K562 (cell line): ENCODE measurements around the gene ZNRF3.

Experiments used
- CHD1 ChIP-seq: fragments of 200-600 bp; sonication (generic); IDR thresholded peaks from one replicate; pipeline ENCODE4 v1.6.1; 2012; ENCODE audit warnings: mild to moderate bottlenecking, moderate library complexity, low read length, inconsistent platforms
- CTCF ChIP-seq, 3 experiments: IDR thresholded peaks in 2 of 3; conservative IDR thresholded peaks in 1 of 3; 2 replicates each; pipeline ENCODE4 v1.5.1; 2011 to 2012; ENCODE audit warnings: low read length in 3 of 3, mild to moderate bottlenecking in 3 of 3, control low read depth in 2 of 3, improper control_type of control experiment in 1 of 3, inconsistent platforms in 1 of 3, low read depth in 1 of 3, mixed read lengths in 1 of 3, moderate library complexity in 1 of 3; ENCODE audit not compliant: insufficient read depth in 2 of 3
- FOXK1 ChIP-seq: sonication (generic); formaldehyde crosslinking; IDR thresholded peaks from 2 replicates; pipeline ENCODE4 v1.8.0; 2022; ENCODE audit warnings: missing genetic modification reagents, mild to moderate bottlenecking, borderline replicate concordance
- HDAC2 ChIP-seq: fragments of 450-650 bp; IDR thresholded peaks from 2 replicates; pipeline ENCODE4 v1.6.1; 2016; ENCODE audit warnings: mild to moderate bottlenecking
- LEF1 ChIP-seq: fragments of 450-650 bp; IDR thresholded peaks from 2 replicates; pipeline ENCODE4 v1.6.1; 2016; ENCODE audit warnings: mild to moderate bottlenecking
- MAX ChIP-seq: sonication (generic); formaldehyde crosslinking; IDR thresholded peaks from 2 replicates; pipeline ENCODE4 v1.9.0; 2022; ENCODE audit warnings: mild to moderate bottlenecking, missing genetic modification reagents
- MED1 ChIP-seq: sonication (generic); formaldehyde crosslinking; IDR thresholded peaks from 2 replicates; pipeline ENCODE4 v1.8.1; 2023; ENCODE audit warnings: missing genetic modification reagents, borderline replicate concordance
- SOX6 ChIP-seq: fragments of 450-650 bp; IDR thresholded peaks from 2 replicates; pipeline ENCODE4 v1.6.1; 2014; ENCODE audit warnings: mild to moderate bottlenecking
- ZBTB1 ChIP-seq: sonication (generic); formaldehyde crosslinking; IDR thresholded peaks from 2 replicates; pipeline ENCODE4 v1.8.1; 2023; ENCODE audit warnings: missing genetic modification reagents, low read depth, mild to moderate bottlenecking, borderline replicate concordance
- ZNF644 ChIP-seq: fragments of 200-800 bp; sonication (Bioruptor generic); IDR thresholded peaks from 2 replicates; pipeline ENCODE4 v1.6.1; 2016; ENCODE audit warnings: low read depth, missing genetic modification characterization, missing compliant biosample characterization

GRCh38 chr22:28857288-28857687, 26.1 kb upstream of the ZNRF3 start:
- TF ChIP-seq ZNF644 (tag) (no peak), HDAC2 (no peak), CHD1 (no peak), SOX6 (no peak), CTCF (IDR thresholded peaks at IDR 0.05 in 2 of 3, conservative IDR thresholded peaks at IDR 0.05 in 1 of 3; ENCODE audit: insufficient read depth in 2 of 3, low read depth in 1 of 3, low read length in 3 of 3) (no peak), MED1 (CRISPR knock-in tag) (no peak), FOXK1 (no peak), LEF1 (no peak), ZBTB1 (CRISPR knock-in tag) (no peak), MAX (no peak)
